Osteoblast (primary cell): ENCODE measurements around the gene KRT40. TPM values are rescaled to one million over a fixed set of nuclear protein-coding genes. Genes with fewer than 3 reads are reported as not detected.
A peak's percentile ranks its signal among the peaks of the same experiment; 100 is the strongest.

Experiments
- DNase-seq: peaks from one replicate; pipeline ENCODE4 v3.0.0; 2011; ENCODE audit warnings: low spot score, mixed read lengths; ENCODE audit not compliant: insufficient read length; ENCODE audit errors: missing footprints
- H2AFZ ChIP-seq: 2 replicates; pipeline ENCODE4 v1.6.0; 2011; ENCODE audit warnings: mild to moderate bottlenecking, low read length
- H3K27ac ChIP-seq: 2 replicates; pipeline ENCODE4 v1.5.1; 2011; ENCODE audit warnings: mild to moderate bottlenecking, low read depth, low read length, moderate library complexity
- H3K27me3 ChIP-seq: 2 replicates; pipeline ENCODE4 v1.6.0; 2012; ENCODE audit warnings: mild to moderate bottlenecking, control low read depth, inconsistent platforms, low read length, moderate library complexity; ENCODE audit not compliant: insufficient read depth
- H3K36me3 ChIP-seq: 2 replicates; pipeline ENCODE4 v1.5.1; 2011; ENCODE audit warnings: mild to moderate bottlenecking, low read length, control low read depth, moderate library complexity; ENCODE audit not compliant: insufficient read depth
- H3K4me1 ChIP-seq: 2 replicates; pipeline ENCODE4 v1.5.1; 2011; ENCODE audit warnings: mild to moderate bottlenecking, low read length, control low read depth, moderate library complexity; ENCODE audit not compliant: insufficient read depth
- H3K4me2 ChIP-seq: 2 replicates; pipeline ENCODE4 v1.6.0; 2011; ENCODE audit warnings: mild to moderate bottlenecking, low read length; ENCODE audit not compliant: insufficient read depth
- H3K4me3 ChIP-seq: fragments of 200-600 bp; sonication (generic); 3 replicates; pipeline ENCODE4 v1.5.1; 2012; ENCODE audit warnings: mild to moderate bottlenecking, low read length, inconsistent platforms; ENCODE audit not compliant: insufficient read depth
- H3K79me2 ChIP-seq: 2 replicates; pipeline ENCODE4 v1.6.0; 2012; ENCODE audit warnings: mild to moderate bottlenecking, low read length, control low read depth, inconsistent platforms; ENCODE audit not compliant: insufficient read depth
- H3K9me3 ChIP-seq: 2 replicates; pipeline ENCODE4 v1.5.1; 2011; ENCODE audit warnings: low read depth, low read length, control low read depth
- H4K20me1 ChIP-seq: 2 replicates; pipeline ENCODE4 v1.6.0; 2012; ENCODE audit warnings: mild to moderate bottlenecking, low read length, control low read depth; ENCODE audit not compliant: insufficient read depth
- CTCF ChIP-seq: IDR thresholded peaks from 2 replicates; pipeline ENCODE4 v1.5.1; 2011; ENCODE audit warnings: mild to moderate bottlenecking, low read depth, low read length, moderate library complexity; ENCODE audit errors: extremely low read depth
- total RNA-seq: library from RNA; depleted of rRNA; stranded (reverse); fragments of >200 nt; gene quantifications from 2 replicates; pipeline ENCODE4 v1.2.3, GENCODE V29; 2012

Gene KRT40
- total RNA-seq, 1 donor = under 0.01 TPM

DNA sequence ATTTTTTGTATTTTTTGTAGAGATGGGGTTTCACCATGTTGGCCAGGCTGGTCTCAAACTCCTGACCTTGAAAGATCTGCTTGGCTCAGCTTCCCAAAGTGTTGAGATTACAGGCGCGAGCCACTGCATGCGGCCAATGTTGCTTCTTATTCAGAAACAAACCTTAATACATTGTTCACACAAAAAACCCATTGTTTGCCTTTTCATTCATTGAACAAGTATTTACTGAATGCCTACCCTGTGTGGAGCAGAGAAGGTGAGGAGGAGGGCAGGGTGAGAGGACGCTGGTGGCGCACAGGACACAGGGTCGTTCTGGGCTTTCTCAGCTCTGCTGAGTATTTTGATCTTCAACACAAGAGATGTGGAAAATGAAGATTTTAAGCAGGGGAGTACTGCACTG is 38.7 kb downstream of the KRT40 start:
- H3K36me3 ChIP-seq = no peaks in the 10 kb centered on the region
- H4K20me1 ChIP-seq = no peaks in the 10 kb centered on the region
- no peaks in the 10 kb centered on the region for H3K9me3 ChIP-seq
- H3K4me3 ChIP-seq = no peak overlapping the region
- no peak overlapping the region for H3K27ac ChIP-seq
- no peak overlapping the region for H2AFZ ChIP-seq
- no peak overlapping the region for H3K4me2 ChIP-seq
- H3K79me2 ChIP-seq = no peaks in the 10 kb centered on the region
- H3K27me3 ChIP-seq = no peaks in the 10 kb centered on the region
- H3K4me1 ChIP-seq = no peaks in the 10 kb centered on the region
- no peak for DNase-seq
- TF ChIP-seq CTCF = no peak

- H3K79me2 ChIP-seq = no peaks in the 10 kb centered on the region
Observed at GRCh38 chr17:40944531-40944930, 39.6 kb downstream of the KRT40 start.

GRCh38 chr17:40942553-40942952 is 41.6 kb downstream of the KRT40 start:
- Histone ChIP-seq H3K36me3 (no peaks in the 10 kb centered on the region), H3K4me3 (no peak overlapping the region)
- TF ChIP-seq CTCF = no peak

More at GRCh38 chr17:40944531-40944930, 39.6 kb downstream of the KRT40 start:
- Histone ChIP-seq H3K4me1 (no peaks in the 10 kb centered on the region), H3K27ac (no peak overlapping the region), H3K36me3 (no peaks in the 10 kb centered on the region), H3K4me3 (no peak overlapping the region), H3K4me2 (no peak overlapping the region), H3K27me3 (no peaks in the 10 kb centered on the region), H2AFZ (peak overlapping the region; percentile 71), H3K9me3 (no peaks in the 10 kb centered on the region), H4K20me1 (no peaks in the 10 kb centered on the region)
- DNase-seq = no peak
- TF ChIP-seq CTCF = no peak

GRCh38 chr17:40940266-40940665 is 43.9 kb downstream of the KRT40 start:
- H3K79me2 ChIP-seq = no peaks in the 10 kb centered on the region
- H3K4me3 ChIP-seq = no peak overlapping the region
- H3K4me2 ChIP-seq = no peak overlapping the region
- H3K36me3 ChIP-seq = no peaks in the 10 kb centered on the region
- H3K4me1 ChIP-seq = peaks cover 31% of the 10 kb centered on the region
- H3K9me3 ChIP-seq = no peaks in the 10 kb centered on the region
- DNase-seq = peak; percentile 5
- H3K27me3 ChIP-seq = no peaks in the 10 kb centered on the region
- peak overlapping the region; percentile 59 for H2AFZ ChIP-seq
- no peaks in the 10 kb centered on the region for H4K20me1 ChIP-seq
- no peak for TF ChIP-seq CTCF
- no peak overlapping the region for H3K27ac ChIP-seq

More at GRCh38 chr17:40942553-40942952, 41.6 kb downstream of the KRT40 start:
- no peak overlapping the region for H2AFZ ChIP-seq
- DNase-seq = no peak
- H3K4me2 ChIP-seq = no peak overlapping the region
- H3K27ac ChIP-seq = no peak overlapping the region
- H3K4me1 ChIP-seq = peaks cover 14% of the 10 kb centered on the region
- H4K20me1 ChIP-seq = no peaks in the 10 kb centered on the region
- no peaks in the 10 kb centered on the region for H3K79me2 ChIP-seq
- no peaks in the 10 kb centered on the region for H3K27me3 ChIP-seq
- H3K9me3 ChIP-seq = no peaks in the 10 kb centered on the region
